Ureter (tissue), 1 donor: ENCODE results near the gene ANXA3. TPM values are rescaled to one million over a fixed set of nuclear protein-coding genes. Genes with fewer than 3 reads are reported as not detected.
"Not testable (repeated sequence)": the region's sequence is repeated elsewhere in the genome, so short reads cannot be mapped to it uniquely, and the experiment has no call there.

Experiments
- DNase-seq: peaks from one replicate; pipeline ENCODE4 v3.0.0-alpha.2; 2020; ENCODE audit warnings: low spot score
- total RNA-seq: library from RNA; stranded (reverse); gene quantifications from one replicate; pipeline ENCODE4 v1.2.4, GENCODE V29; 2023
- donor health status: DM: yes; HTN: yes; CAD: no.

Gene ANXA3
- total RNA-seq, 1 donor from 2014 or later: 39.4 TPM

DNA sequence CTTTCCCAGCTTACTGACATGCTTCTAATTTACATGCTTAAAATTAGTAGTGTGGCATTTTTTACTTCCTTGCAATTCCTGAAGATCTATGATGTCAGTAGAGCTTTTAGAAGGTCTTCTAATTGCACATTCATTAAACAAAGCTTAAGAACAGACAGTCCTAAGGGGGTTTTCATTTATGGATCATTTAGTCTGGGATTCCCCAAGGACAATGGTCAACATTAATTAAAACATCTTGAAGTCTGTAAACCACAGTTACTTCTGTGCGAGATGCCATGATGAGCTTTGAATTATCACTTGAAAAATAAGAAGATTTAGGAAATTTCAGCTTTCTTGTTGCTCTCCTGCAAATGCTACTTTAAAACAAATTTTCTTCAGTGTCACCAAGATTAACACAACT, 20.2 kb downstream of the ANXA3 start:
- no peak for DNase-seq

DNA sequence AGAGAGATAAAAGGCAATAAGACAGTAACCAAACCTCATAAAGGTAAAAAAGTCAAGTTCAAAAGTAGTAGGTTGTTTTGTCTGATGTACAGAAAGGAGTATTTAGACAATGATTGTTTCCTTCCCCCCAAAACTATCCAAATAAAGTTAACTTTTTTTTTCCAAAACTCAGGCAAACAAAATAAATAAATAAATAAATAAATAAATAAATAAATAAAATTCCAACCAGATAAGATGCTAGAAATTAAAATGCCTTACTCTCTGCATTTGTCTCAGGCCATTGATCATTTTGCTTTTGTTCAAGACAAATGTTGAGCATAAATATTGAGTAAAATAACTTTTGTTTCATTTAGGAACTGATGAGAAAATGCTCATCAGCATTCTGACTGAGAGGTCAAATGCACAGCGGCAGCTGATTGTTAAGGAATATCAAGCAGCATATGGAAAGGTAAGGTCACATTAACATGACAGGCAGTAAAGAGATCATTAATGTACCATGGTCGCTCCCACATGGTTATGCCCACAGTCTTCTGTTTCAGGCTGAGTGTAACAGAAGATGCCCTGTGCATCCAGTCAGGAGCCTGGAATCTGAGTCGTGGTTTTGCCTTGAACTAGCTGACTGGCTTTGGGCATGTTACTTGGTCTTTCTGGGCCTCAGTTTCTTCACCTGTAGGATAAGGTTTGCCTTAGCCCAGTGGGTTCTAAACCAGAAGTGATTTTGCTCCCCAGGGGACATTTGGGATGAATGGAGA, 27.3 kb downstream of the ANXA3 start:
- no peak for DNase-seq

GRCh38 chr4:78581618-78582017, 30.0 kb downstream of the ANXA3 start:
- DNase-seq: no peak

GRCh38 chr4:78584863-78585547, 33.4 kb downstream of the ANXA3 start:
- DNase-seq: no peak

DNA sequence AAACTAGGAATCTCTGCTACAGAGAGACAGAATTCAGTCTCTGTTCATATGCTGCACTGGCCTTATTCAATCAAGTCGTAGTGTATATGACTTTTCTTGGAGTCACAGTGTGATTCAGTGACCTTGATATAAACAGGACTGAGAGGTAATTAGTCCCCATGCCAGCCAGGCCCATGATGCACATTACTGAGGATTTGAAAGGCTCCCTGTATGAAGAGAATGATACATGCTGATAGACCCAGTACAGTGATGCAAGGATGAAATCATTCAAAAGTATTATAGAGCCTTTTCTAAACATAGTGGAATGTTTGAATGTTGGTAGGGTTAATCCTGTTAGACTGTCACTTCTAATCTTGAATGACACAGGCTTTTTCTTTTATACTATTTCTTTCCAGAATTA, 34.1 kb downstream of the ANXA3 start:
- no peak for DNase-seq

DNA sequence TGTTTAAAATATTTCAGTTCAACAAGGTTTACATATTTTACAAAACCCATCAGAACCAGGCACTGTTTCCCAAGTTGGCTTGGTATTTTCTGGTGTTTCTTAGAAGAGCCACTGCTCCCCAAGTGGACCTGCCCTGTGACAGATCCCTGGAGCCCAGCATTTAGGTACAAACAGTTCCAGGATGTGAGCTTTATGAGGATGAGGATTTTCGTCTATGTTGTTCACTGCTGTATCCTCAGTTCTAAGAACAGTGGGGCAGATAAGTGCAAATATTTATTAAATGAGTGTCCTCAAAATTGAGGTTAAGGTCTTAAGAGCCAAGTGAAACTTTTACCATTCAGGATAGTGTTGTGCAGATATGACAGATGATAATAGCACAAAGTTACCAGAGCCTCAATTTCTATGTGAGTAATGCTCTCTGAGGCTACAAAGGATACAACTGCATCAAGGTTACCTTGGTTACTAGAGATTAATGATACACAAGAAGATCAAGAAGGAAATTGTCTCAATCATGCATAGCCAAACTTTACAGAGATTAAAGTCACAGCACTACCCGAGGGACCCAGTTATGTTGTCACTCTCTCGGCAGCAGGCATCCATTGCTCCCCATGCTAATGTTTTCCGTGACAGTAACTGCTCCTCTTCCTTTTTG, 37.5 kb downstream of the ANXA3 start:
- no peak for DNase-seq

- no peak for DNase-seq
These were observed 39.8 kb downstream of the ANXA3 start for GRCh38 chr4:78591404-78591803.

GRCh38 chr4:78592088-78592783, 40.7 kb downstream of the ANXA3 start:
- DNase-seq: no peak

- DNase-seq: no peak
These were observed 44.7 kb downstream of the ANXA3 start for GRCh38 chr4:78596111-78596742.

DNA sequence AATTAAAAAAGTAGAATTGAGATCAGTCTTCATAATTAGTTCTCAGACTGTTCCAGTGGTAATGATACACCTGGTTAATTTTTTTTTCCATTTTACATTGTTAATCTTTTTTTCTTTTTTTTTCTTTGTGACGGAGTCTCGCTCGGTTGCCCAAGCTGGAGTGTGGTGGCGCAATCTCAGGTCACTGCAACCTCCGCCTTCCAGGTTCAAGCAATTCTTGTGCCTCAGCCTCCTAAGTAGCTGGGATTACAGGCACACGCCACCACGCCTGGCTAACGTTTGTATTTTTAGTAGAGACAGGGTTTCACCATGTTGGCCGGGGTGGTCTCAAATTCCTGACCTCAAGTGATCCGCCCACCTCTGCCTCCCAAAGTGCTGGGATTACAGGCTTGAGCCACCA, 46.9 kb downstream of the ANXA3 start:
- DNase-seq: not testable (repeated sequence)

- no peak for DNase-seq
These were observed 47.6 kb downstream of the ANXA3 start for GRCh38 chr4:78599147-78599546.

DNA sequence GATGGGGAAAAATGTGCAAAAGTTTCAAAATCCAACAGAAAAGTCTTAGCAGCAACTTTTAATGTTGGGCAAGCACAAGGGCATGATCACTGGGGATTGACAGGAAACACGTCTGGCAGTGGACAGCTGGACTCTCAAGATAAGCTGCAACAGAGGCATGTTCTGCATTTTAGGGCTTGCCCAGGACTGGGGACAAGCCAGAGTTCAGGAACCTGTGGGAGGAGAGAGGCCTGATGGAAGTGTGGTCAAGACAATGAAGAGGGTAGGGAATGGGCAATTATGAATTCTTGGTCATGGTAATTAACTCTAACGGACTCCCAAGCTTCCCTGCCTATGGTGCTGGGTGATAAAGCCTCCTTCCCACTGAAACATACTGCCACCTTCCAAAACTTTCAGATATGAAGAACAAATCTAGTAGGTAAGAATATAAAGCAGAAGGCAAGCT, 48.4 kb downstream of the ANXA3 start:
- DNase-seq: no peak

GRCh38 chr4:78601013-78601412, 49.4 kb downstream of the ANXA3 start:
- DNase-seq: no peak

GRCh38 chr4:78602334-78602733, 50.8 kb downstream of the ANXA3 start:
- no peak for DNase-seq

DNA sequence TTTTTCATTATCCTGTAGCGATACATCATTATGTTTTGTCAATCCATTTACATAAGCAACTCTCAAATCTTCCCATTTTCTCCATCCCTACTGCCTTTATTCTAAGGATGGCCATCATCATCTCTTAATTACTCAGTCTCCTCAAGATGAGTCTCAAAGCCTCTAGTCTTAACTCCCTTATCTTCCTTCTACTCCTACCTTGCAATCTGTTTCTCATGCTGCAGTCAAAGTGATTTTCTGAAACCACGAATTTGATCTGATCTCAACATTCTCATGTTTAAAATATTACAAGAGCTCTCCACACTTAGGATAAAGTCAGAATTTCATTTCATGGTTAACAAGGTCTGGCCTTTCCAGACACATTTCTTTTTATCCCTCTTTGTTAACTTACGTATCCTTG, 51.8 kb downstream of the ANXA3 start:
- no peak for DNase-seq

DNA sequence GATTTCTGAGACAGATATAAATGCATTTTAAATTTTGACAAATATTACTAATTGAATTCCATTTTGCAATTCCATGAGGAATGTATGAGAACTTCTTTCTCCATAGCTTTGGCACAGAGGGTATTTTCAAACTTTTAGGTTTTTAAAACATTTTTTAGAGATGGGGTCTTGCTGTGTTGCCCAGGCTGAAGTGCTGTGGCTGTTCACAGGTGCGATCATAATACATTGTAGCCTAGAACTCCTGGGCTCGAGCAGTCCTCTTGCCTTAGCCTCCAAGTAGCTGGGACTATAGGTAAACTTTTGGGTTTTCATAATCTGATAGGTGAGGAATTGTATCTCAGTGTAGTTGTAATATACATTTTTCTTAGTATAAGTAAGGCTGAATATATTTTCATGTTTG, 53.4 kb downstream of the ANXA3 start:
- no peak for DNase-seq

DNA sequence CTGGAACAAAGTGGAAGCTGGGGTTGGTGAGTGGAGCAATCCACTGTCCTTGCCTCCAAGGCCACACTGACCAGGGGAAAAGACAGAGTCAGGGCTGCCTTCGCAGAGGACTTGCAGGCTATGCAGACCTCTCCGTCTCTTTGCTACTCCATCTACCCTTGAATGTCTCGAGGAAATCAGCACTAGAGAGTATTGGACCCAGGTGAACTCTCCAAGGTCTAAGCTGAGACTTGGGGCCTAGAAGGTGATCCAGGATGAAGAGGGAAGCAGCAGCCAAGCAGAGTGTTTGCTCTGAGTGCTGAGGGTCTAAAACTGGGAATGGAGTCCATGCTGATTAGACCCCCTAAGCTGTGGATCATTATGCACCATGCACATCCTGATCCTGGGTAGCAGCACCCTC, 54.5 kb downstream of the ANXA3 start:
- DNase-seq: no peak

- DNase-seq: no peak
These were observed 55.0 kb downstream of the ANXA3 start for GRCh38 chr4:78606530-78607095.

GRCh38 chr4:78608684-78609083, 57.1 kb downstream of the ANXA3 start:
- DNase-seq: no peak

DNA sequence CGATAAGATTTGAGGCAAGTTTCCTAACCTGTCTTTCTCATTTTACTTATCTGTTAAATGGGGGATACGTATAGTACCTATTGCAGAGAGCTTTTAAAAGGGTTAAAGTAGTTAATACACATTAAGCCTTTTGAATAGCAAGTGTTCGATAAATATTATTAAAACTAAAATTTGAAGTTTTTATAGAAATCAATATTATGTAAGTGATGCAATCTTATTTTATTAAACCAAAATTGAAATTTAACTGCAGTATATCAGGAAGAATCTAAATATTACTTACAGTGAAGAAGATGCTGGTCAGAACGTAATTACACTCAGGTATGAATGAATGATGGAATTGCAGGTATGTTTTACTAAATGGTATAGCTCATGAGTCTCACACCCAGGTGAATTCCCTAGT, 58.0 kb downstream of the ANXA3 start:
- DNase-seq: no peak

DNA sequence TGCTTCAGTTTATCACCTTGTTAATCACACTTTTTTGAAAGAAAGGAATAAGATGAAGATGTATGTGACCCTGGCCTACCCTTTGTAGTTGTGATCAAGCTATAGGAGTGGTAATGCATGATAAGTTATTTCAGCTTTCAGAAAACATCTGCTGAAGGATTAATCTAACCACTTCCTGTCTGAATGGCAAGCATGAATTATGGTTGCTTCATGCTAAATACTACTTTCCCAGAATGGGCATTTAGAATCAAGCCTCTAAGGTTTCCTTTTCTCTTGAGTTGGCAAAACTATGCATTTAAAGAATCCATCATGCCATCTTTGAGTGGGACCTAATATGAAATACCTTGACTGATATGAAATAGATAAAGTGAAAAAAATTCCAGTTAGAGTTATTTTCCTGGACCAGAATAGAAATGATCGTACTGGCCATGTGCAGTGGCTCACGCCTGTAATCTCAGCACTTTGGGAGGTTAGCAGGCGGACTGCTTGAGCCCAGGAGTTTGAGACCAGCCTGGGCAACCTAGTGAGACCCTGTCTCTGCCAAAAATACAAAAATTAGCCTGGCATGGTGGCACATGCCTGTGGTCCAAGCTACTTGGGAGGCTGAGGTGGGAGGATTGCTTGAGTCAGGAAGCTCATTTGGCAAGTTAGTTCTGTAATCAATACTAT, 59.1 kb downstream of the ANXA3 start:
- no peak for DNase-seq
